Transverse colon (tissue), 4 donors: ENCODE measurements around the gene UBAC2. TPM values are rescaled to one million over a fixed set of nuclear protein-coding genes. Genes with fewer than 3 reads are reported as not detected.

Experiments
- DNase-seq: peaks from one replicate; pipeline ENCODE4 v3.0.0-alpha.2; 2019
- H3K27ac ChIP-seq, 4 donors: fragments of 200-600 bp; sonication (generic); 2 replicates each; pipeline ENCODE4 v1.5.1; 2016 to 2018; ENCODE audit warnings: inconsistent platforms in 4 of 4
- H3K27me3 ChIP-seq: fragments of 200-600 bp; sonication (generic); 2 replicates; pipeline ENCODE4 v1.5.1; 2017; ENCODE audit warnings: inconsistent platforms
- H3K36me3 ChIP-seq, 4 donors: fragments of 200-600 bp; sonication (generic); 2 replicates each; pipeline ENCODE4 v1.5.1; 2017 to 2019; ENCODE audit warnings: inconsistent platforms in 4 of 4
- H3K4me1 ChIP-seq, 4 donors: fragments of 200-600 bp; sonication (generic); 2 replicates each; pipeline ENCODE4 v1.5.1; 2017 to 2020; ENCODE audit warnings: inconsistent platforms in 4 of 4
- H3K4me3 ChIP-seq, 4 donors: fragments of 200-600 bp; sonication (generic); 1 replicate in 1 of 4; 2 replicates in 3 of 4; pipeline versions ENCODE4 v1.5.1 to v1.6.1; 2017 to 2019; ENCODE audit warnings: inconsistent platforms in 4 of 4
- H3K9me3 ChIP-seq, 2 donors: fragments of 200-600 bp; sonication (generic); 2 replicates each; pipeline ENCODE4 v1.5.1; 2017 to 2019; ENCODE audit warnings: inconsistent platforms in 2 of 2
- CTCF ChIP-seq, 5 experiments: fragments of 200-600 bp in 3 of 5; fragments of 450-650 bp in 2 of 5; sonication (generic) in 3 of 5; IDR thresholded peaks; 1 replicate in 2 of 5; 2 replicates in 3 of 5; pipeline ENCODE4 v1.5.1; 2016 to 2017; ENCODE audit warnings: antibody characterized with exemption in 5 of 5, inconsistent platforms in 3 of 5, mild to moderate bottlenecking in 2 of 5, moderate library complexity in 1 of 5
- EP300 ChIP-seq: sonication (generic); formaldehyde crosslinking; IDR thresholded peaks from one replicate; pipeline ENCODE4 v1.6.1; 2017; ENCODE audit warnings: antibody characterized with exemption, low read depth
- POLR2A ChIP-seq: fragments of 450-650 bp; IDR thresholded peaks from one replicate; pipeline ENCODE4 v1.6.1; 2016; ENCODE audit warnings: antibody characterized with exemption, mild to moderate bottlenecking, moderate library complexity
- POLR2AphosphoS5 ChIP-seq, 3 donors: sonication (generic); formaldehyde crosslinking; IDR thresholded peaks; one replicate each; pipeline ENCODE4 v1.6.1; 2016; ENCODE audit warnings: antibody characterized with exemption in 3 of 3
- WGBS, 2 donors: methylation state at CpG; one replicate each; pipeline ENCODE4 v1.1.5; 2018; ENCODE audit warnings: low coverage in 1 of 2; 5-methylcytosine and 5-hydroxymethylcytosine counted together
- in situ Hi-C, 4 donors: fragments of 200-750 bp; cut with MboI; loops; one replicate each; pipeline versions ENCODE4 v1.15.0 to v1.15.1; 2017; ENCODE audit warnings: low sequenced_read_pairs in 3 of 4, low pct_ligation_motif_present in 1 of 4, low pct_unique_long_range_greater_than_20kb in 1 of 4
- intact Hi-C: fragments of 100-400 bp; cut with DNase I; formaldehyde crosslinking; loops from one replicate; pipeline ENCODE4 v1.15.1; 2023; ENCODE audit warnings: low total_unique reads
- total RNA-seq, 4 donors: library from RNA; depleted of rRNA; stranded (reverse); fragments of >200 nt; gene quantifications; one replicate each; pipeline ENCODE4 v1.1.0, GENCODE V29; 2016

The UBAC2 gene
- total RNA-seq, 4 donors from 2014 or later, result 34.4 to 77.3 (median 66.5) TPM

DNA sequence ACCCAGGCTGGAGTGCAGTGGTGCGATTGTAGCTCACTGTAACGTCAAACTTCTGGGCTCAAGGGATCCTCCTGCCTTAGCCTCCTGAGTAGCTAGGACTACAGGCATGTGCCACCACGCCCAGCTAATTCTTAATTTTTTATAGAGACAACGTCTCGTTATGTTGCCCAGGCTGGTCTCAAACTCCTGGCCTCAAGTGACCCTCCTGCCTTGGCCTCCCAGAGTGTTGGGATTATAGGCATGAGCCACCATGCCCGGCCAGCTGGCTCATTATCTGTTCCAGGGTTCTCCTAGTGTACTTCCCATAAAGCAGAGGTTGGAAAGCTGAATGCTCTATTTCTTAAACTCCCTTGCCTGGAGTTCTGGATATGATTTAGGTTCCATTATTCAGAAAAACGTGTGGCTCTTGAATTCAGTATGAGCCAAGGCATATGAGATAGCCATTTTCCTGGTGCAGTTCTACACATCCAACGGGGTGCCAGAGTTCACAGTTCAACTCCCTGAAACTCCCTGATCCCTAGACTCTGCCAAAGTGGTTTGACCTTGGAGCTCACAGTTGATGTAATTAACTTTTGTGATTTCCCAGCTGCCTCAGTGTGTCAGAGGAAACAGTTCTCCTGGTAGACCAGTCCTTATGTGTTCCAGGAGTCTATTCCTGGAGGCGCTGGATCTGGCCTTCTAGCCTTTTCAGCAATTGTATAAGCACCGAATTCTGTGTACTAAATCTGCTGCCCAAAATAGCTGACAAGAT, 85.0 kb downstream of the UBAC2 start:
- in situ Hi-C loops (no loop called here), intact Hi-C loops (no loop called here)
- TF ChIP-seq POLR2AphosphoS5 (IDR thresholded peaks at IDR 0.05), result no peak
- no peak for TF ChIP-seq EP300
- TF ChIP-seq POLR2A, result no peak
- no peak for TF ChIP-seq CTCF (IDR thresholded peaks at IDR 0.05)
- H3K9me3 ChIP-seq, result no peaks in the 10 kb centered on the region
- peaks cover 0 to 75% (median 34%) of the 10 kb centered on the region in 4 donors for H3K4me1 ChIP-seq
- no peak for DNase-seq
- H3K27ac ChIP-seq, result peak overlapping the region in 2 of 4 donors; percentile 37
- 75 to 87% methylated on average over 3 to 10 of the region's 10 CpGs for WGBS, 2 donors
- no peaks in the 10 kb centered on the region for H3K36me3 ChIP-seq
- no peak overlapping the region for H3K4me3 ChIP-seq
- no peaks in the 10 kb centered on the region for H3K27me3 ChIP-seq

DNA sequence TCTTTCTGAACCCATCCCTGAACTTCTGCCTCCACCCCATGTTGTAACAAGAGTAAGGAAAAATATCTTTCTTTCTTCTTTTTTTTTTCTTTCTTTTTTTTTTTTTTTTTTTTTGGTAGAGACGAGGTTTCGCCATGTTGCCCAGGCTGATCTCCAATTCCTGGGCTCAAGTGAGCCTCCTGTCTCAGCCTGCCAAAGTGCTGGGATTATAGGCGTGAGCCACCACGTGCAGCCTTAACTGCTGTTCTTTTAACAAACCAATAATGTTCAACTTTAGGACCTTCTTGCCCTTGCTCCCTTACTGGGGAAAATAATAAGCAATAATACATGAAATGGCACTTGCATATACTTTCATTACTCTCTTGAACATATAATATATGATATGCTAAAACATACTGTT, 86.9 kb downstream of the UBAC2 start:
- no peaks in the 10 kb centered on the region for H3K27me3 ChIP-seq
- no peak for TF ChIP-seq POLR2AphosphoS5 (IDR thresholded peaks at IDR 0.05)
- no peak for TF ChIP-seq POLR2A
- TF ChIP-seq EP300, result no peak
- in situ Hi-C loops (no loop called here), intact Hi-C loops (no loop called here)
- no peak overlapping the region for H3K4me3 ChIP-seq
- H3K36me3 ChIP-seq, result no peaks in the 10 kb centered on the region
- H3K27ac ChIP-seq, result peak overlapping the region in 1 of 4 donors; percentile 12
- WGBS, 2 donors, result 88% methylated on average over 4 of the region's 4 CpGs; no CpG with 5 or more reads in 1 of the 2 donors
- peaks cover 0 to 57% (median 23%) of the 10 kb centered on the region in 4 donors for H3K4me1 ChIP-seq
- H3K9me3 ChIP-seq, result no peaks in the 10 kb centered on the region
- no peak for DNase-seq

DNA sequence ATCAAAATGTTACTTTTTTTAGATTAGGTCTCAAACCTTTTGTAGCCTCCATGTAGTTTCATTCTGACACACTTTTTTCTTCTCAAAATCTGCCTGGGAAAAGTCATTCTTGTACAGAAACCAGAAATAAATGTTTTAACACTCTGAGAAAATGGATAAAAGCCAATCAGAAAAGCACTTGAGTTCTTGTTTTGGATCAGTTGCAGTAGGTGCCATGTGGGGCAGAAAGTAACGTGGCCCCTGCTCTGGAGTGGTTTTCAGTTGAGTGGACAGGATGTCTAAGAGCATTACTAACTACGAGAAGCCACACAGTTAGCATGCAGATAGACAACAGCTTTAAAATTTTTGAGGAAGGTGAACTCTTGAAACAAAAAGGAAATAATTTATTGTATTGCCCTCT, 87.4 kb downstream of the UBAC2 start:
- Histone ChIP-seq H3K27ac (peak overlapping the region in 1 of 4 donors; percentile 12), H3K9me3 (no peaks in the 10 kb centered on the region), H3K27me3 (no peaks in the 10 kb centered on the region), H3K4me3 (no peak overlapping the region), H3K36me3 (no peaks in the 10 kb centered on the region), H3K4me1 (peaks cover 0 to 52% (median 22%) of the 10 kb centered on the region in 4 donors)
- TF ChIP-seq POLR2A, result no peak
- TF ChIP-seq CTCF (IDR thresholded peaks at IDR 0.05), result no peak
- TF ChIP-seq POLR2AphosphoS5 (IDR thresholded peaks at IDR 0.05), result no peak
- no peak for TF ChIP-seq EP300
- in situ Hi-C loops, result no loop called here
- intact Hi-C loops, result no loop called here
- DNase-seq, result no peak
- 68 to 71% methylated on average over 2 of the region's 2 CpGs for WGBS, 2 donors

DNA sequence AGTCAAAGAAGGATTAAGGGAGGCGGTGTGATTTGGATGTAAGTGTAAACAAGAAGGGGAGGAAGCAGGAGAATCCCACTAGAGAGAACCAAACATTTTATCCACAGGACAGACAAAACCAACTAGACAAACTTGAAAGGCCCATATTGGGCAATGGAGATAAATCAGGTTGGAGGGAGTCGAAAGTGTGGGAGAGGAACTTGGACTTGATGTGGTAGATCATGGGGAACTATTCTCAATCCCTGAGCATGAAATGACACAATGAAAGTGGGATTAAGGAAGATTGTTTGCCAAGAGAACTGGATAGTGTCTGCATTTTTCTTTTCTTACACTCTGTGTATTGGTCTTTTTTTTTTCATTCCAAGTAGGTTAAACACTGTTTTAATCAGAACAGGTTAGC, 88.6 kb downstream of the UBAC2 start:
- Histone ChIP-seq H3K4me3 (no peak overlapping the region), H3K36me3 (no peaks in the 10 kb centered on the region), H3K27me3 (no peaks in the 10 kb centered on the region), H3K27ac (no peak overlapping the region), H3K4me1 (peaks cover 0 to 54% (median 27%) of the 10 kb centered on the region in 4 donors), H3K9me3 (no peaks in the 10 kb centered on the region)
- TF ChIP-seq CTCF (IDR thresholded peaks at IDR 0.05) (no peak), EP300 (no peak), POLR2AphosphoS5 (IDR thresholded peaks at IDR 0.05) (no peak), POLR2A (no peak)
- 80 to 100% methylated on average over 1 to 2 of the region's 2 CpGs for WGBS, 2 donors
- in situ Hi-C loops, result no loop called here
- intact Hi-C loops, result no loop called here
- DNase-seq, result no peak
